Testis (tissue), 2 donors: ENCODE results near the gene RNGTT.

Experiments
- POLR2A ChIP-seq: fragments of 450-650 bp; IDR thresholded peaks from one replicate; pipeline ENCODE4 v1.6.1; 2017; ENCODE audit warnings: antibody characterized with exemption, mild to moderate bottlenecking, moderate library complexity
- TF ChIP-seq, protein P1 (sequence below), 3 experiments: fragments of 450-650 bp in 2 of 3; fragments of 200-600 bp in 1 of 3; sonication (generic) in 1 of 3; IDR thresholded peaks; one replicate each; pipeline ENCODE4 v1.5.1; 2016 to 2019; ENCODE audit warnings: antibody characterized with exemption in 3 of 3, mild to moderate bottlenecking in 2 of 3, moderate library complexity in 1 of 3

DNA sequence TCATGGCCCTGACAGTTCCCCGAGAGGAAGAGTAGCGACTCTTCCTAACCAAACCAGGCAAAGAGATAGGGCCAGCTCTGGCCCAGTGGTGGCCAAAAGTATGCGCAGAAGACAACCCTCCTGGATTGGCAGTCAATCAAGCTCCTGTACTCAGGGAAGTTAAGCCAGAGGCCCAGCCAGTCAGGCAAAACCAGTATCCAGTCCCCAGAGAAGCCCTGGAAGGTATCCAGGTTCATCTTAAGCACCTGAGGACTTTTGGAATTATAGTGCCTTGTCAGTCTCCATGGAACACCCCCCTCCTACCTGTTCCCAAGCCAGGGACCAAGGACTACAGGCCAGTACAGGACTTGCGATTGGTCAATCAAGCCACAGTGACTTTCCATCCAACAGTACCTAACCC, 298.3 kb downstream of the RNGTT start:
- no peak for TF ChIP-seq POLR2A
- TF ChIP-seq, protein P1, sequence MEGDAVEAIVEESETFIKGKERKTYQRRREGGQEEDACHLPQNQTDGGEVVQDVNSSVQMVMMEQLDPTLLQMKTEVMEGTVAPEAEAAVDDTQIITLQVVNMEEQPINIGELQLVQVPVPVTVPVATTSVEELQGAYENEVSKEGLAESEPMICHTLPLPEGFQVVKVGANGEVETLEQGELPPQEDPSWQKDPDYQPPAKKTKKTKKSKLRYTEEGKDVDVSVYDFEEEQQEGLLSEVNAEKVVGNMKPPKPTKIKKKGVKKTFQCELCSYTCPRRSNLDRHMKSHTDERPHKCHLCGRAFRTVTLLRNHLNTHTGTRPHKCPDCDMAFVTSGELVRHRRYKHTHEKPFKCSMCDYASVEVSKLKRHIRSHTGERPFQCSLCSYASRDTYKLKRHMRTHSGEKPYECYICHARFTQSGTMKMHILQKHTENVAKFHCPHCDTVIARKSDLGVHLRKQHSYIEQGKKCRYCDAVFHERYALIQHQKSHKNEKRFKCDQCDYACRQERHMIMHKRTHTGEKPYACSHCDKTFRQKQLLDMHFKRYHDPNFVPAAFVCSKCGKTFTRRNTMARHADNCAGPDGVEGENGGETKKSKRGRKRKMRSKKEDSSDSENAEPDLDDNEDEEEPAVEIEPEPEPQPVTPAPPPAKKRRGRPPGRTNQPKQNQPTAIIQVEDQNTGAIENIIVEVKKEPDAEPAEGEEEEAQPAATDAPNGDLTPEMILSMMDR (IDR thresholded peaks at IDR 0.05) = no peak
